ENCODE results near the gene POLR3B. TPM values are rescaled to one million over a fixed set of nuclear protein-coding genes. Genes with fewer than 3 reads are reported as not detected.
"Not testable (repeated sequence)": the region's sequence is repeated elsewhere in the genome, so short reads cannot be mapped to it uniquely, and the experiment has no call there.

POLR3B gene
- total RNA-seq, 1 donor from 2014 or later = 8.9 TPM

- DNase-seq (ENCODE audit: low spot score); intact Hi-C loops (cut with micrococcal nuclease); H3K27me3 Mint-ChIP-seq (ENCODE audit: low read depth); H3K27ac Mint-ChIP-seq; H3K4me1 Mint-ChIP-seq (ENCODE audit: low read depth); H3K4me3 Mint-ChIP-seq (ENCODE audit: low read depth): not testable (repeated sequence)
- Mint-ChIP-seq H3K36me3 (ENCODE audit: low read depth) (peaks cover 45% of the 10 kb centered on the region), H3K9me3 (peaks cover 21% of the 10 kb centered on the region)
These were observed 108.1 kb downstream of the POLR3B start for GRCh38 chr12:106465605-106466004.

- H3K27me3 Mint-ChIP-seq (ENCODE audit: low read depth); H3K4me3 Mint-ChIP-seq (ENCODE audit: low read depth); H3K9me3 Mint-ChIP-seq; H3K4me1 Mint-ChIP-seq (ENCODE audit: low read depth); intact Hi-C loops (cut with micrococcal nuclease); H3K27ac Mint-ChIP-seq; DNase-seq (ENCODE audit: low spot score); H3K36me3 Mint-ChIP-seq (ENCODE audit: low read depth): not testable (repeated sequence)
These were observed 118.1 kb downstream of the POLR3B start for GRCh38 chr12:106475662-106476061.

GRCh38 chr12:106477627-106478026 is 120.1 kb downstream of the POLR3B start:
- DNase-seq (ENCODE audit: low spot score); H3K4me1 Mint-ChIP-seq (ENCODE audit: low read depth); H3K27me3 Mint-ChIP-seq (ENCODE audit: low read depth); H3K4me3 Mint-ChIP-seq (ENCODE audit: low read depth); H3K27ac Mint-ChIP-seq; H3K9me3 Mint-ChIP-seq; H3K36me3 Mint-ChIP-seq (ENCODE audit: low read depth); intact Hi-C loops (cut with micrococcal nuclease): not testable (repeated sequence)

- H3K27ac Mint-ChIP-seq = no peak overlapping the region
- no peaks in the 10 kb centered on the region for H3K27me3 Mint-ChIP-seq (ENCODE audit: low read depth)
- intact Hi-C loops (cut with micrococcal nuclease) = no loop called here
- H3K4me3 Mint-ChIP-seq (ENCODE audit: low read depth) = no peak overlapping the region
- no peaks in the 10 kb centered on the region for H3K9me3 Mint-ChIP-seq
- no peaks in the 10 kb centered on the region for H3K4me1 Mint-ChIP-seq (ENCODE audit: low read depth)
- H3K36me3 Mint-ChIP-seq (ENCODE audit: low read depth) = peaks cover 3% of the 10 kb centered on the region
- no peak for DNase-seq (ENCODE audit: low spot score)
These were observed 122.7 kb downstream of the POLR3B start for GRCh38 chr12:106480251-106480650.

- H3K27ac Mint-ChIP-seq = no peak overlapping the region
- H3K36me3 Mint-ChIP-seq (ENCODE audit: low read depth) = peaks cover 3% of the 10 kb centered on the region
- intact Hi-C loops (cut with micrococcal nuclease) = no loop called here
- no peak overlapping the region for H3K4me3 Mint-ChIP-seq (ENCODE audit: low read depth)
- H3K4me1 Mint-ChIP-seq (ENCODE audit: low read depth) = no peaks in the 10 kb centered on the region
- DNase-seq (ENCODE audit: low spot score) = no peak
- H3K9me3 Mint-ChIP-seq = no peaks in the 10 kb centered on the region
- H3K27me3 Mint-ChIP-seq (ENCODE audit: low read depth) = no peaks in the 10 kb centered on the region
These were observed 123.7 kb downstream of the POLR3B start for GRCh38 chr12:106481246-106481645.

- no peaks in the 10 kb centered on the region for H3K36me3 Mint-ChIP-seq (ENCODE audit: low read depth)
- no peak overlapping the region for H3K4me3 Mint-ChIP-seq (ENCODE audit: low read depth)
- no peaks in the 10 kb centered on the region for H3K9me3 Mint-ChIP-seq
- peaks cover 5% of the 10 kb centered on the region for H3K4me1 Mint-ChIP-seq (ENCODE audit: low read depth)
- H3K27ac Mint-ChIP-seq = no peak overlapping the region
- no peak for DNase-seq (ENCODE audit: low spot score)
- no peaks in the 10 kb centered on the region for H3K27me3 Mint-ChIP-seq (ENCODE audit: low read depth)
- intact Hi-C loops (cut with micrococcal nuclease) = no loop called here
These were observed 130.1 kb downstream of the POLR3B start for GRCh38 chr12:106487664-106488063.

GRCh38 chr12:106488884-106489283 is 131.3 kb downstream of the POLR3B start:
- peaks cover 5% of the 10 kb centered on the region for H3K4me1 Mint-ChIP-seq (ENCODE audit: low read depth)
- H3K36me3 Mint-ChIP-seq (ENCODE audit: low read depth) = no peaks in the 10 kb centered on the region
- no peak overlapping the region for H3K27ac Mint-ChIP-seq

GRCh38 chr12:106490264-106490663 is 132.7 kb downstream of the POLR3B start:
- H3K27ac Mint-ChIP-seq = no peak overlapping the region

More at GRCh38 chr12:106488884-106489283, 131.3 kb downstream of the POLR3B start:
- H3K4me3 Mint-ChIP-seq (ENCODE audit: low read depth) = no peak overlapping the region
- no peaks in the 10 kb centered on the region for H3K9me3 Mint-ChIP-seq
- DNase-seq (ENCODE audit: low spot score) = no peak
- intact Hi-C loops (cut with micrococcal nuclease) = no loop called here
- H3K27me3 Mint-ChIP-seq (ENCODE audit: low read depth) = no peaks in the 10 kb centered on the region

GRCh38 chr12:106492857-106493256 is 135.3 kb downstream of the POLR3B start:
- H3K9me3 Mint-ChIP-seq = no peaks in the 10 kb centered on the region
- no peaks in the 10 kb centered on the region for H3K27me3 Mint-ChIP-seq (ENCODE audit: low read depth)
- no peak for DNase-seq (ENCODE audit: low spot score)
- no peak overlapping the region for H3K27ac Mint-ChIP-seq
- intact Hi-C loops (cut with micrococcal nuclease) = no loop called here
- no peak overlapping the region for H3K4me3 Mint-ChIP-seq (ENCODE audit: low read depth)
- peaks cover under 1% of the 10 kb centered on the region for H3K4me1 Mint-ChIP-seq (ENCODE audit: low read depth)
- H3K36me3 Mint-ChIP-seq (ENCODE audit: low read depth) = peaks cover 10% of the 10 kb centered on the region

More at GRCh38 chr12:106490264-106490663, 132.7 kb downstream of the POLR3B start:
- no peaks in the 10 kb centered on the region for H3K9me3 Mint-ChIP-seq
- DNase-seq (ENCODE audit: low spot score) = no peak
- no peaks in the 10 kb centered on the region for H3K27me3 Mint-ChIP-seq (ENCODE audit: low read depth)
- peaks cover 5% of the 10 kb centered on the region for H3K4me1 Mint-ChIP-seq (ENCODE audit: low read depth)
- no peaks in the 10 kb centered on the region for H3K36me3 Mint-ChIP-seq (ENCODE audit: low read depth)
- intact Hi-C loops (cut with micrococcal nuclease) = no loop called here
- no peak overlapping the region for H3K4me3 Mint-ChIP-seq (ENCODE audit: low read depth)

- Mint-ChIP-seq H3K9me3 (no peaks in the 10 kb centered on the region), H3K27ac (no peak overlapping the region), H3K36me3 (ENCODE audit: low read depth) (peaks cover 15% of the 10 kb centered on the region), H3K4me3 (ENCODE audit: low read depth) (no peak overlapping the region), H3K4me1 (ENCODE audit: low read depth) (peaks cover 3% of the 10 kb centered on the region), H3K27me3 (ENCODE audit: low read depth) (no peaks in the 10 kb centered on the region)
- intact Hi-C loops (cut with micrococcal nuclease) = no loop called here
- no peak for DNase-seq (ENCODE audit: low spot score)
These were observed 136.0 kb downstream of the POLR3B start for GRCh38 chr12:106493531-106493930.

GRCh38 chr12:106495354-106495965 is 137.9 kb downstream of the POLR3B start:
- DNase-seq (ENCODE audit: low spot score) = no peak
- Mint-ChIP-seq H3K36me3 (ENCODE audit: low read depth) (peaks cover 18% of the 10 kb centered on the region), H3K4me3 (ENCODE audit: low read depth) (no peak overlapping the region)

GRCh38 chr12:106498056-106498455 is 140.5 kb downstream of the POLR3B start:
- peaks cover 3% of the 10 kb centered on the region for H3K4me1 Mint-ChIP-seq (ENCODE audit: low read depth)
- peaks cover 22% of the 10 kb centered on the region for H3K36me3 Mint-ChIP-seq (ENCODE audit: low read depth)
- H3K9me3 Mint-ChIP-seq = no peaks in the 10 kb centered on the region
- no peaks in the 10 kb centered on the region for H3K27me3 Mint-ChIP-seq (ENCODE audit: low read depth)
- no peak overlapping the region for H3K27ac Mint-ChIP-seq
- DNase-seq (ENCODE audit: low spot score) = no peak
- intact Hi-C loops (cut with micrococcal nuclease) = no loop called here
- no peak overlapping the region for H3K4me3 Mint-ChIP-seq (ENCODE audit: low read depth)

More at GRCh38 chr12:106495354-106495965, 137.9 kb downstream of the POLR3B start:
- Mint-ChIP-seq H3K4me1 (ENCODE audit: low read depth) (peaks cover 3% of the 10 kb centered on the region), H3K27ac (no peak overlapping the region), H3K27me3 (ENCODE audit: low read depth) (no peaks in the 10 kb centered on the region), H3K9me3 (no peaks in the 10 kb centered on the region)
- intact Hi-C loops (cut with micrococcal nuclease) = no loop called here

GRCh38 chr12:106499628-106500027 is 142.1 kb downstream of the POLR3B start:
- Mint-ChIP-seq H3K27ac (no peak overlapping the region), H3K27me3 (ENCODE audit: low read depth) (no peaks in the 10 kb centered on the region), H3K36me3 (ENCODE audit: low read depth) (peaks cover 22% of the 10 kb centered on the region), H3K4me3 (ENCODE audit: low read depth) (no peak overlapping the region), H3K9me3 (no peaks in the 10 kb centered on the region), H3K4me1 (ENCODE audit: low read depth) (peaks cover 3% of the 10 kb centered on the region)
- no peak for DNase-seq (ENCODE audit: low spot score)
- intact Hi-C loops (cut with micrococcal nuclease) = no loop called here

GRCh38 chr12:106506691-106507090 is 149.1 kb downstream of the POLR3B start:
- Mint-ChIP-seq H3K4me1 (ENCODE audit: low read depth) (no peaks in the 10 kb centered on the region), H3K9me3 (no peaks in the 10 kb centered on the region), H3K27ac (no peak overlapping the region), H3K36me3 (ENCODE audit: low read depth) (peaks cover 7% of the 10 kb centered on the region), H3K27me3 (ENCODE audit: low read depth) (no peaks in the 10 kb centered on the region), H3K4me3 (ENCODE audit: low read depth) (no peak overlapping the region)
- DNase-seq (ENCODE audit: low spot score) = no peak
- intact Hi-C loops (cut with micrococcal nuclease) = no loop called here

Data from activated T-helper 2 cell treated with anti-CD3 and anti-CD28 coated beads, Interferon-gamma antibody, Interleukin-2, Interleukin-4, amounts not matched to agents 10 μg/mL and 5 μg/mL and 100 μg/mL, durations not matched to agents 14 hours and 24 hours and 36 hours (primary cell).